DOHH2 (cell line): ENCODE results near the gene FLRT3.

Experiments
- EZH2phosphoT487 ChIP-seq: fragments of 200-600 bp; sonication (generic); IDR thresholded peaks from 2 replicates; pipeline ENCODE4 v1.6.1; 2017; ENCODE audit warnings: borderline replicate concordance, mild to moderate bottlenecking, antibody characterized with exemption, low read length, moderate library complexity, mixed read lengths
- TF ChIP-seq, protein P1 (sequence below): fragments of 200-600 bp; sonication (generic); IDR thresholded peaks from one replicate; pipeline ENCODE4 v1.5.1; 2014; ENCODE audit warnings: antibody characterized with exemption, mild to moderate bottlenecking, low read depth, low read length; ENCODE audit not compliant: poor library complexity, severe bottlenecking

DNA sequence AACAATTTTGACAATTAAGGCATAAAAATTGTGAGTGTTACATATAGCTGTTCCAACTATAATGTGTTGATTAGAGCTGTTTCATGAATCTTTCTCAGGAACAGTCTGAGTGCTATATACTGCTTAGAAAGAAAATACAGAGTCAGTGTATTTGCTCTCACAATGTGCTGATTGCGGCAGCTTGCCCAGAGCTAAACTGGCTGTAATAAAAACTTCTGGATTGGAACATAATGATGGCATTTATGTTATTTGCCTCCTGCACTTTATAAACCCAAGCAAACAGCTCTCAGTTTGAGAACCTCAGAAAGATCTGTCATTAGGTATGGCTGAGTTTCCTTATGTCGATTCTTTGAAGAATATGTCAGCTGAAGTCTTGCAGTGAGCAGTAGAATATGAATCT lies 29.5 kb downstream of the FLRT3 start:
- TF ChIP-seq, protein P1, sequence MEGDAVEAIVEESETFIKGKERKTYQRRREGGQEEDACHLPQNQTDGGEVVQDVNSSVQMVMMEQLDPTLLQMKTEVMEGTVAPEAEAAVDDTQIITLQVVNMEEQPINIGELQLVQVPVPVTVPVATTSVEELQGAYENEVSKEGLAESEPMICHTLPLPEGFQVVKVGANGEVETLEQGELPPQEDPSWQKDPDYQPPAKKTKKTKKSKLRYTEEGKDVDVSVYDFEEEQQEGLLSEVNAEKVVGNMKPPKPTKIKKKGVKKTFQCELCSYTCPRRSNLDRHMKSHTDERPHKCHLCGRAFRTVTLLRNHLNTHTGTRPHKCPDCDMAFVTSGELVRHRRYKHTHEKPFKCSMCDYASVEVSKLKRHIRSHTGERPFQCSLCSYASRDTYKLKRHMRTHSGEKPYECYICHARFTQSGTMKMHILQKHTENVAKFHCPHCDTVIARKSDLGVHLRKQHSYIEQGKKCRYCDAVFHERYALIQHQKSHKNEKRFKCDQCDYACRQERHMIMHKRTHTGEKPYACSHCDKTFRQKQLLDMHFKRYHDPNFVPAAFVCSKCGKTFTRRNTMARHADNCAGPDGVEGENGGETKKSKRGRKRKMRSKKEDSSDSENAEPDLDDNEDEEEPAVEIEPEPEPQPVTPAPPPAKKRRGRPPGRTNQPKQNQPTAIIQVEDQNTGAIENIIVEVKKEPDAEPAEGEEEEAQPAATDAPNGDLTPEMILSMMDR = no peak
- TF ChIP-seq EZH2phosphoT487 = no peak
